PFSK-1 (cell line): ENCODE measurements around the gene MMRN1.

Source experiments
- FOXP2 ChIP-seq: optimal IDR thresholded peaks from 2 replicates; pipeline ENCODE3; 2011; ENCODE audit warnings: borderline replicate concordance, control low read depth, inconsistent platforms; ENCODE audit not compliant: insufficient read depth; ENCODE audit errors: extremely low read length, extremely low read depth
- POLR2AphosphoS5 ChIP-seq: IDR thresholded peaks from 2 replicates; pipeline ENCODE4 v1.6.1; 2012; ENCODE audit warnings: low read depth, mild to moderate bottlenecking, control low read depth, low read length, moderate library complexity
- TAF1 ChIP-seq: IDR thresholded peaks from 2 replicates; pipeline ENCODE4 v1.6.1; 2012; ENCODE audit warnings: low read length, control low read depth, borderline replicate concordance; ENCODE audit not compliant: insufficient read depth
- TF ChIP-seq, protein P1 (sequence below), 2 experiments: IDR thresholded peaks; 2 replicates each; pipeline versions ENCODE4 v1.6.1 to v1.8.0; 2011 to 2012; ENCODE audit warnings: low read depth in 2 of 2, low read length in 2 of 2, control low read depth in 1 of 2, inconsistent platforms in 1 of 2, mild to moderate bottlenecking in 1 of 2, moderate library complexity in 1 of 2; ENCODE audit not compliant: insufficient read depth in 1 of 2

DNA sequence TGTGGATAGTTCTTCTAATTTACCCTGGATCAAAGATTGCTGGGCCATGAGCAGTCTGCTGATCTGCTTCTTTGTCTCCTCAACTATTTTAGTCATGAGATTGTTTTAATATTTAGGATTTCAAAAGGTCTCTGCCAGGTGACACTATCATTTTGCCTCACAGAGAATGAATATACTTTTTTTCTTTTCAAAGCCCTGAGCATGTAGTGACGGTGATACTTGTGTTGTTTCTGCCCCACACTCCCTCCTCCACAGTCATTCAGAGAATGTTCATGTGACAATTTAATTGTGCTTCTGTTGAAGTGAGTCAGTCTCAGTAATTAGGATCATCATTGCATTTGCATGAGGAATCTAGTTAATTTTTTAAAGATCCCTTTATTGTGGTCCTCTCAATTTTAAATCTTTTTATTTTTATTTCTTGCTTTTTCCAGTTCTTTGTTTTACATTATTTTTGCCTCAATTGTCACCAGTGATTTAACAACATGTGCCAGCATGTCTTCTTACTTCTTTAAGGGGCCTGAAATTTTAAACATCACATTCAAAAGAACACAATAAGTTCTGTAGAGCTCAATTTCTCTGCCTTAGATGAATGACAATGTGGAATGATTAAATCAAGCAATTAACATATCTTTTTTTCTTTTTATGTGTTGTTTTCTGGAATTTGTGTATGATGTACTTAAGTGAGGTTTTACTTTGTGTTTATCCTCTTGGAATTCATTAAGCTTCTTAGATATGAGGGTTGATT is 12.3 kb downstream of the MMRN1 start:
- no peak for TF ChIP-seq POLR2AphosphoS5
- TF ChIP-seq, protein P1, sequence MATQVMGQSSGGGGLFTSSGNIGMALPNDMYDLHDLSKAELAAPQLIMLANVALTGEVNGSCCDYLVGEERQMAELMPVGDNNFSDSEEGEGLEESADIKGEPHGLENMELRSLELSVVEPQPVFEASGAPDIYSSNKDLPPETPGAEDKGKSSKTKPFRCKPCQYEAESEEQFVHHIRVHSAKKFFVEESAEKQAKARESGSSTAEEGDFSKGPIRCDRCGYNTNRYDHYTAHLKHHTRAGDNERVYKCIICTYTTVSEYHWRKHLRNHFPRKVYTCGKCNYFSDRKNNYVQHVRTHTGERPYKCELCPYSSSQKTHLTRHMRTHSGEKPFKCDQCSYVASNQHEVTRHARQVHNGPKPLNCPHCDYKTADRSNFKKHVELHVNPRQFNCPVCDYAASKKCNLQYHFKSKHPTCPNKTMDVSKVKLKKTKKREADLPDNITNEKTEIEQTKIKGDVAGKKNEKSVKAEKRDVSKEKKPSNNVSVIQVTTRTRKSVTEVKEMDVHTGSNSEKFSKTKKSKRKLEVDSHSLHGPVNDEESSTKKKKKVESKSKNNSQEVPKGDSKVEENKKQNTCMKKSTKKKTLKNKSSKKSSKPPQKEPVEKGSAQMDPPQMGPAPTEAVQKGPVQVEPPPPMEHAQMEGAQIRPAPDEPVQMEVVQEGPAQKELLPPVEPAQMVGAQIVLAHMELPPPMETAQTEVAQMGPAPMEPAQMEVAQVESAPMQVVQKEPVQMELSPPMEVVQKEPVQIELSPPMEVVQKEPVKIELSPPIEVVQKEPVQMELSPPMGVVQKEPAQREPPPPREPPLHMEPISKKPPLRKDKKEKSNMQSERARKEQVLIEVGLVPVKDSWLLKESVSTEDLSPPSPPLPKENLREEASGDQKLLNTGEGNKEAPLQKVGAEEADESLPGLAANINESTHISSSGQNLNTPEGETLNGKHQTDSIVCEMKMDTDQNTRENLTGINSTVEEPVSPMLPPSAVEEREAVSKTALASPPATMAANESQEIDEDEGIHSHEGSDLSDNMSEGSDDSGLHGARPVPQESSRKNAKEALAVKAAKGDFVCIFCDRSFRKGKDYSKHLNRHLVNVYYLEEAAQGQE (IDR thresholded peaks at IDR 0.05; ENCODE audit: insufficient read depth in 1 of 2, low read depth in 2 of 2, low read length in 2 of 2) = no peak
- no peak for TF ChIP-seq FOXP2
- no peak for TF ChIP-seq TAF1
